Activated gamma-delta T cell (primary cell): Measurements from ENCODE around the gene CHN2.
"Not testable (repeated sequence)": the region's sequence is repeated elsewhere in the genome, so short reads cannot be mapped to it uniquely, and the experiment has no call there.

ENCODE experiments used
- DNase-seq: peaks from one replicate; lab custom pipeline; 2025; lab: John Stamatoyannopoulos, UW

CHN2 gene

DNA sequence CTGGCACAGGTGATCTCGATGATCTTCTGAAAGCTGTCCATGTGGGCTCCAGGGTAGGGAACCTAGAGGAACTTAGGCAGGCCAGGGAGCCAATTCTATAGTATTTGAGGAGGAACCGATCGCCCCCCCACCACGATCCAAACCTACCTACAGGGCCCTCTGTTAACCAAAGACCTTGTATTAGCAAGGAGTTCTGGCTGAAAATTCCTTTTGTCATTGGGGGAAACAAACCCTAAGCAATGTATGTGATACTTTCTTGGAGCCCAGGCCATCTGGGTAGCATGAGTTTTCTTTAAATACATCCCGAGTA lies 62.1 kb downstream of the CHN2 start:
- DNase-seq = no peak

DNA sequence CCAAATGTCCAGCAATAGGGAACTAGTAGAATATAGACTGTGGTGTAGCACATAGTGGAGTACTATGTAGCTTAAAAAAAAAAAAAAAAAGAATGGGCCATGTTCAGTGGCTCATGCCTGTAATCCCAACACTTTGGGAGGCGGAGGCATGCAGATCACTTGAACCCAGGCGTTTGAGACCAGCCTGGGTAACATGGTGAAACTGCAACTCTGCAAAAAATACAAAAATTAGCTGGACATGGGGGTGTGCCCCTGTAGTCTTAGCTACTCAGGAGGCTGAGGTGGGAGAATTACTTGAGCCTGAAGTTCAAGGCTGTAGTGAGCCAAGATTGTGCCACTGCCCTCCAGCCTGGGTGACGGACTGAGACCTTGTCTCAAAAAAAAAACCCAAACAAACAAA lies 64.4 kb downstream of the CHN2 start:
- DNase-seq = no peak

DNA sequence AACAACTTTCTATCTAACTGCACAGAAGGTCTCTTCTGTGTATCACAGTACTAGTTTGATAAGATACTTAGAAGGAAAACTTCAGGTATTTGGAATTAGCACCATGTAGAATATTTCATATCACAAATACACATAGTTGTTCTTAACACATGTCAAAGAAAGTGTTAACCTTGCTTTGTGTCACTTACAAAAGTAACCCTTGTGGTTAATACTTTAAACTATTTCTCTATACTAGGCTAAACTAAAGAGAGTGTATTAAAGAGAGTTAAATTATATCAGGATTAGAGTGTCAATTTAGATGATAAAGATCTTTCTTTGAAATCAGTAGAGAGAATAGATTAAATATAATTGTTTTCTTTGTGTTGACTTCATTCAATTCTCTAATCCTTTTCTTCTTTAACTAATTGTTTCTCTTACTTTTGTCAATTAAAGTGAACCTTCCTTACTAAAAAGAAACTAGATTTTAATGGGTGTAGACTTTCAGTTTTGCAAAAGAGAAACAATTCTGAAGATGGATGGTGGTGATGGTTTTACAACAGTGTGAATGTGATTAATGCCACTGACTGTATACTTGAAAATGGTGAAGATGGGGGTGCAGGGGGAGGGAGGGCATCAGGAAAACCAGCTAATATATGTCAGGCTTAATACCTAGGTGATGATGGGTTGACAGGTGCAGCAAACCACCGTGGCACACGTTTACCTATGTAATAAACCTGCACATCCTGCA lies 67.8 kb downstream of the CHN2 start:
- DNase-seq = no peak

- not testable (repeated sequence) for DNase-seq
Measured at GRCh38 chr7:29263601-29264207, 69.1 kb downstream of the CHN2 start.

- DNase-seq = no peak
Measured at GRCh38 chr7:29265208-29265923, 70.8 kb downstream of the CHN2 start.

- DNase-seq = no peak
Measured at GRCh38 chr7:29269935-29270334, 75.4 kb downstream of the CHN2 start.

DNA sequence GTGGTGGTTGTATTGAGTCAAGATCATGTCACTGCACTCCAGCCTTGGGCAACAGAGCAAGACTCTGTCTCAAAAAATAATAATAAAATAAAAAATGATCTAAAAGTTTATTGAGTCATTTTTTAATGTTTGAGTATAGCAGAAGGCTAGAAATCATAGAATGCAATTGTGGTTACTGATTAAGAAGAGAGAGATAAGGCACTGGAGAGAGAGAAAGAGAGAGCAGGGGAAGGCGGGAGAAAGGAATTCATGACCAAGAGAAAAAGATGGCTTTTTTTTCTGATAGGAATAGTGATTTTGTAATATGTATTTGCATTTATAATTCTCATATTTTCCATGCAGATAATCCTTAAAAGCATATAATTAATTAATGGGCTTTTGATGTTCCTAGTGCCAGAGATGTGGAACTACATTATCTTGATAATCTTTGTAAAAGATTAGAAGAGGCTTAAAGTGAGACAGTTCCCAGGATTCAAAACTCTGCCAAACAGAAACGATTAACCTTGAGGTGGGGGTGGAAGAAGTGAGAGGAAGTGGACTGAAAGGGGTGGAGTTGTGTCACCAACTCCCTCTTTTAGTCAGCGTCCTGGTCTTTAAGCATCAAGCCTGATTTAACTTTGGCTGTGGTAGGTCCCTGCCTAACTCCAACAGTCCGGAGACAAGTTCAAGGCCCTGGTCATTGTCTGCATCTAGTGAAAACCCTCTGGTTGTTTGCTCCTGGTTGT lies 76.2 kb downstream of the CHN2 start:
- no peak for DNase-seq

DNA sequence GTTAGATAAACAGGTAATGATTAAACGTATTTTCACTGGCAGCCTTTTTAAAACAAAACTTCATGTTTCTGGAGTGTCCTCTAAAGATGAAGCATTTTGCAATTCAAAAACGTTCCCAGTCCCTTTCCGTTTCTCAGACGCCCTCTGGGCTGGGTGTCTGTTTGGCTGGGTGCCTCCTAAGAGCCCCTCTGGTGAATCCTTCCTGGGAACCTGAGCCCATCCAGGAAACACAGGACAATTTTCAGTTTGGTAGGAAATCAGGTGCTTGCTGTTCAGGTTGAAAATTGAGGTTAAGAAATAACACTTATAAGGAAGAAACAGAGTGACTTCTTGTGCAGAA lies 76.7 kb downstream of the CHN2 start:
- no peak for DNase-seq

DNA sequence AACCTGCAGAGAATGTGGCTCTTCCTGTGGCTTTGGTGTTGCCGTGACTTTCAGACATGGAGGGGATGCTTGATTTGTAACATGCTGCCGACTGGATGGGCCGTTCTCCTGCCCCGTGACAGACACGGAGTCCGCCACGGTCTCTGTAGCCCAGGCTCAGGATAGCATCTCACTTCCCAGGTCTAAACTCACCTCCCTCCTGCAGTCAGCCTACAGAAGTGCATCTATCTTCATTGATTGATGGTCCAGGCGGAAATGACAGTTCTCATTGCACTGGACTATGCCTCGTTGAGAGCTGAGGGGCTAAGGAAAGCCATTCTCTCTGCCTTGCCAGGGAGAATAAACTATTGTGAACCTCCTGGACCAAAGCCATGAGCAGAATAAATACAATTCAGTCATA lies 77.5 kb downstream of the CHN2 start:
- no peak for DNase-seq

DNA sequence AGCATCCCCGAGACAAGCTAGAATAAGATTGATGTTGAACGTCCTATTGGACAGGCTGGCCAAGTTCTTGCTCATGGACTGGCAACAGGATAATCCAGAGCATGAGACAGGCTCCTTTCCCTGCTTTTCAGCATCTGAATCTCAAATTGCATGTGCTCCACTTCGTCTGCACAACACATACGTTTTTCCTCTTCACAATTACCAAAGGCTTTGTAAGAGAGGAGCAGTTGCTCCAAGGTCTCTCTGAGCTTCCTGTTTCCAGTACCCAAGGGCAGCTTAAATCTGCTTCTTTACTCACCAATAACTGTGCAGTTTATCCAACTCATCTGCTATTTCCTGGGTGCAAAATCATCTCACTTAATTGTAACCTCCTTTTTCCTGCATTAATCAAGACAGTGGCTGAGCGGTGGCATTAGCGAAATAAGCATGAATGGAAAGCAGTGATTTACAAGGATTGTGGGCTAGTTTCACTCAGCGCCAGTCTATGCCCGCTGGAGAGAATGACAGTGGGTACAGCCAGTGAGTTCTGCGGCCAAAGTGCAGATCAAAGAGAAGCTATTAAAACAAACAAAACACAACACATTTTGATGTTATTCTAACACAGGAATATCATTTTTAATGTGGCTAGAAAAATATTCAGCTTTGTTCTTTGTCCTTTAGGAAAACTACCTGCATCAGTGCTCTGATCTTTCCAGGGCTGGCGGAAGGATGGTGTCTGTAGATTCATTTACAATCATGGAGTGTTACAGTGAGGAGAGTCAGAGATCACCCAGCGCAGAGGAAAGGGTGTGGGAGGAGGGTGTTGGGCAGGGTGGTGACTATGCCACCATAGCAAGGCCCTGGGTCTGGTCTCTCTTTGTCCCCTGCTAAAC lies 79.8 kb downstream of the CHN2 start:
- no peak for DNase-seq

- no peak for DNase-seq
Measured at GRCh38 chr7:29275018-29275318, 80.4 kb downstream of the CHN2 start.

- DNase-seq = no peak
Measured at GRCh38 chr7:29275493-29275892, 80.9 kb downstream of the CHN2 start.

- no peak for DNase-seq
Measured at GRCh38 chr7:29276199-29276598, 81.6 kb downstream of the CHN2 start.

DNA sequence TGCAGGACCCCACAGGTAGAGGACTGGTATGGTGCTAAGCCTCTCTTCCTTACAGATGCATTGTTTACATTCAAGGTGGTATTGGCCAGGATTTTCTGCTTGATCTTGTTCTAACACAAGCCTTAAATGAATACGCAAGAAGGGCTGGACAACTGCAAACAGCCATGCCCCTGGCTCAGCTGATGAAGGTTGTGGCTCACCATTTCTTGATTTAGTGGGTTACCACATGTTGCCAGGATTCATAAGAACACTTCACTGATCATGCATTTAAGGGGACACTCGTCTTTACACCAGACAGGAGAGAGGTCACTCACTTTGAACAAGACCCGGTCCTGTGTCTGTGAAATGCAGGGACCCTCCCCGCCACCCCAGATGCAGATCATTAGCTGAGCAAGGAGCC lies 82.2 kb downstream of the CHN2 start:
- DNase-seq = no peak

GRCh38 chr7:29277436-29278215 lies 83.1 kb downstream of the CHN2 start:
- DNase-seq = no peak

DNA sequence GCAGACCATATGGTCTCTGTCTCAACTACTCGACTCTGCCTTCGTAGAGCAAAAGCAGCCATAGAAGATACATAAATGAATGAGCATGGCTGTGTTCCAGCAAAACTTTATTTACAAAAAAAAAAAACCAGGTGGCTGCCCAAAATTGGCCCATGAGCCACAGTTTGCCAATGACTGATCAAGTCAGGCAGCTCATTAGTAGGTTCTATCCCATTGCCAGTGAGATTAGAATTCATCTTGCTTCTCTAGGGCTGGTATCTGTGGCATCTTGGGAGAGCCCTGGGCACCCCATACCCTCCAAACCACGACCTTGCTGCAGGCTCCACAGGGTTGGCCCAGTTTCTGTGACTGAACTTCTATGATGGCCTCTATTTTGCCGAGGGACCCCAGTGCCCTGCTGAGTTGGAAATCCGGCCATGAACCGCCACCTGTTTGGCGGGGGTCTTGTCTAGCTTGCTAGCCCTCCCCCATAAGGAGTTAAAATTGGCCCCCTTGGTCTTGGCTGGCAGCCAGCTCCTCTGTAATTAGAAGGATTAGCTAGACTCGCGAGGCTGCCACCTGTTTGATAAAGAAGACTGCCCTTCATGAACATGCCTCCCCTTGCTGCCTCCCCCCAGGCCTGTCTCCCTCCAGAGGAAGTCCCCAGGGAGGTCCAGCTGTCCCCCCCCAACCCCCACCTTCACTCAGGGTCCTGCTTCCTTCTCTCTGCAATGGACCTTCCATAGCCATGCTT lies 83.9 kb downstream of the CHN2 start:
- no peak for DNase-seq

DNA sequence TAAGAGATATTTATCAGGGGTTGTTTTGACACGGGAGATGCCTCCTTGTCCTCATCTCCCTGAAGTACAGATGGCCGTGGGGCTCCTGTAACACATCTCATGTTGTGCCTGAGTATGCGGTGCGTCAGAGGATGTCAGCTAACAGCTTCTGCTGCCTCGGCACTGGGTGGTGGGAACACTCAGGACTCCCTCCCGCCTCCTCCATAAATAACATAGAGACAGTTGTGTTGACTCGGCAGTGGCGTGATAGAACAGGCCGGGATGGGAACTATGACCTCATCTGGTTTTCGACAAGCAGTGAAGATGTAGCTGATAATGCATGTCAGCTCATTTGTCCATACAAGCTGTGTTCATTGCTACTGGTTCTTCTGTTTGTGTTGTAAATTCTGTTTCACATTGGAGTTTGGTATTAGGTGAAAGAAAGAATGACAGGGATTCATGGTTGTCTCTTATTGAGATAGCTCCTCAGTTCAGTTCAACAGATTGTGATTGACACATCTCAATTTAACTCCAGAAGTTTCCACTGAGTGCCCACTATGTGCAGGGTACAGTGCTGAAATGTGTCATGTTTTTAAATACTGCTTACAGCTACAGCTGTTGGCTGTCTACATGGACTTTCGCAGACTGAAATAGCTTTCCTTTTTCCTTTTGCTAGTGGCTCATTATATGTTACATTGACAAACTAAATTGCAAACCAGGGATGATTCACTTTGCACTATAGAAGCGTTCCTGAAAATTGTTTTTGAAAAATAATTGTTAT lies 87.4 kb downstream of the CHN2 start:
- no peak for DNase-seq

DNA sequence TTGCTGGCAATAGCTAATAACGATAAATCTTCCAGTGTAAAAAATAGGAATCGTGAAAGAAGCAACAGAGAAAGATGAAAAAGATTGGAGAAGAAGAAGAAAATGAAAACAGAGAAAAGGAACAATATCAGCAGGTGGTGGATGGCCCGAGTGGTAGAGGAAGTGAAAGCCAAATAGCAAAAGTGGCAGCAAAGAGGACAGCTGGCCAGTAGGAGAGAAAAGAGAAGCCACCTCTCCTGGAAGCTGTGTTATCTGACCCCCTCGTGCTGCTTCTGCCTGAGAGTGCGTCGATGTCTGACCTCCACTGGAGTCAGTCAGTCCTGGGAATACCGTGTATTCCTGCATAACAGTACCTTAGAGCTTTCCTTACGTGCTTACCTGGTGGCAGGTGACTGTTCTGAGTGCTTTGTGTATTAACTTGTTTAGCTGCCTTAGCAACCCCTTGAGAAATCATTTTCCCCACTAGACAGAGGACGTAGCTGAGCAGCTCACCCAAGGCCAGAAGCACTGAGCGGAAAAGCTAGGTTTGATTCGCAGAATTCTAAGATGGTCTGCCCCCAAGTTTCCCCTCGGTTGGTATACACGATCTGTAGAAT lies 88.3 kb downstream of the CHN2 start:
- no peak for DNase-seq

GRCh38 chr7:29284696-29285443 lies 90.3 kb downstream of the CHN2 start:
- no peak for DNase-seq
